HEK293 (cell line): Measurements from ENCODE around the gene SMO.

Experiments
- BCL11B ChIP-seq: fragments of 450-650 bp; formaldehyde crosslinking; IDR thresholded peaks from 2 replicates; pipeline ENCODE4 v1.5.1; 2016; ENCODE audit warnings: low read depth, missing biosample characterization, missing genetic modification characterization
- CTCF ChIP-seq: fragments of 450-650 bp; formaldehyde crosslinking; IDR thresholded peaks from 2 replicates; pipeline ENCODE4 v1.5.1; 2016; ENCODE audit warnings: missing biosample characterization, missing genetic modification characterization
- HOXA7 ChIP-seq: sonication (generic); formaldehyde crosslinking; IDR thresholded peaks from 2 replicates; pipeline ENCODE4 v1.8.1; 2022; ENCODE audit warnings: missing genetic modification reagents, borderline replicate concordance
- MZF1 ChIP-seq: fragments of 450-650 bp; formaldehyde crosslinking; IDR thresholded peaks from 2 replicates; pipeline ENCODE4 v1.5.1; 2017; ENCODE audit warnings: missing biosample characterization, missing genetic modification characterization, borderline replicate concordance
- TRIM28 ChIP-seq: IDR thresholded peaks from 2 replicates; pipeline ENCODE4 v1.6.1; 2011; ENCODE audit warnings: low read length, control low read depth, borderline replicate concordance
- ZBTB7A ChIP-seq: fragments of 450-650 bp; formaldehyde crosslinking; IDR thresholded peaks from 2 replicates; pipeline ENCODE4 v1.5.1; 2016; ENCODE audit warnings: low read depth, missing biosample characterization, missing genetic modification characterization
- ZNF157 ChIP-seq: fragments of 450-650 bp; formaldehyde crosslinking; IDR thresholded peaks from 2 replicates; pipeline ENCODE4 v1.5.1; 2016; ENCODE audit warnings: missing biosample characterization, missing genetic modification characterization
- ZNF274 ChIP-seq, 2 experiments: fragments of 200-500 bp in 1 of 2; fragments of 450-650 bp in 1 of 2; sonication (Bioruptor generic) in 1 of 2; formaldehyde crosslinking in 1 of 2; IDR thresholded peaks; 2 replicates each; pipeline versions ENCODE4 v1.5.1 to v1.6.1; 2014 to 2016; ENCODE audit warnings: borderline replicate concordance in 1 of 2, inconsistent platforms in 1 of 2, low read length in 1 of 2, missing biosample characterization in 1 of 2, missing genetic modification characterization in 1 of 2
- ZNF311 ChIP-seq: fragments of 450-650 bp; formaldehyde crosslinking; IDR thresholded peaks from 2 replicates; pipeline ENCODE4 v1.5.1; 2017; ENCODE audit warnings: missing biosample characterization, missing genetic modification characterization, borderline replicate concordance
- ZNF626 ChIP-seq: fragments of 450-650 bp; sonication (Bioruptor Pico); formaldehyde crosslinking; IDR thresholded peaks from 2 replicates; pipeline ENCODE4 v1.5.1; 2018; ENCODE audit warnings: missing biosample characterization, missing genetic modification characterization, inconsistent platforms
- ZNF670 ChIP-seq: fragments of 450-650 bp; formaldehyde crosslinking; IDR thresholded peaks from 2 replicates; pipeline ENCODE4 v1.5.1; 2016; ENCODE audit warnings: missing biosample characterization, missing genetic modification characterization, low read depth
- ZNF707 ChIP-seq: fragments of 450-650 bp; formaldehyde crosslinking; IDR thresholded peaks from 2 replicates; pipeline ENCODE4 v1.5.1; 2016; ENCODE audit warnings: missing biosample characterization, missing genetic modification characterization
- TF ChIP-seq, protein P1 (sequence below): fragments of 450-650 bp; formaldehyde crosslinking; IDR thresholded peaks from 2 replicates; pipeline ENCODE4 v1.5.1; 2016; ENCODE audit warnings: missing biosample characterization, missing genetic modification characterization
- TF ChIP-seq, protein P2 (sequence below): fragments of 450-650 bp; formaldehyde crosslinking; conservative IDR thresholded peaks from 2 replicates; pipeline ENCODE4 v1.5.1; 2016; ENCODE audit warnings: low read depth, missing biosample characterization, missing genetic modification characterization

GRCh38 chr7:129255800-129256199 is 67.4 kb downstream of the SMO start:
- no peak for TF ChIP-seq CTCF (tag by site-specific recombination)
- no peak for TF ChIP-seq TRIM28
- TF ChIP-seq ZNF274 (IDR thresholded peaks at IDR 0.05; ENCODE audit: low read length): no peak
- no peak for TF ChIP-seq ZNF274 (tag by site-specific recombination; IDR thresholded peaks at IDR 0.05; ENCODE audit: borderline replicate concordance)
- TF ChIP-seq BCL11B: no peak
- TF ChIP-seq ZNF670 (tag by site-specific recombination): no peak
- no peak for TF ChIP-seq ZNF626 (tag by site-specific recombination)
- TF ChIP-seq, protein P1, sequence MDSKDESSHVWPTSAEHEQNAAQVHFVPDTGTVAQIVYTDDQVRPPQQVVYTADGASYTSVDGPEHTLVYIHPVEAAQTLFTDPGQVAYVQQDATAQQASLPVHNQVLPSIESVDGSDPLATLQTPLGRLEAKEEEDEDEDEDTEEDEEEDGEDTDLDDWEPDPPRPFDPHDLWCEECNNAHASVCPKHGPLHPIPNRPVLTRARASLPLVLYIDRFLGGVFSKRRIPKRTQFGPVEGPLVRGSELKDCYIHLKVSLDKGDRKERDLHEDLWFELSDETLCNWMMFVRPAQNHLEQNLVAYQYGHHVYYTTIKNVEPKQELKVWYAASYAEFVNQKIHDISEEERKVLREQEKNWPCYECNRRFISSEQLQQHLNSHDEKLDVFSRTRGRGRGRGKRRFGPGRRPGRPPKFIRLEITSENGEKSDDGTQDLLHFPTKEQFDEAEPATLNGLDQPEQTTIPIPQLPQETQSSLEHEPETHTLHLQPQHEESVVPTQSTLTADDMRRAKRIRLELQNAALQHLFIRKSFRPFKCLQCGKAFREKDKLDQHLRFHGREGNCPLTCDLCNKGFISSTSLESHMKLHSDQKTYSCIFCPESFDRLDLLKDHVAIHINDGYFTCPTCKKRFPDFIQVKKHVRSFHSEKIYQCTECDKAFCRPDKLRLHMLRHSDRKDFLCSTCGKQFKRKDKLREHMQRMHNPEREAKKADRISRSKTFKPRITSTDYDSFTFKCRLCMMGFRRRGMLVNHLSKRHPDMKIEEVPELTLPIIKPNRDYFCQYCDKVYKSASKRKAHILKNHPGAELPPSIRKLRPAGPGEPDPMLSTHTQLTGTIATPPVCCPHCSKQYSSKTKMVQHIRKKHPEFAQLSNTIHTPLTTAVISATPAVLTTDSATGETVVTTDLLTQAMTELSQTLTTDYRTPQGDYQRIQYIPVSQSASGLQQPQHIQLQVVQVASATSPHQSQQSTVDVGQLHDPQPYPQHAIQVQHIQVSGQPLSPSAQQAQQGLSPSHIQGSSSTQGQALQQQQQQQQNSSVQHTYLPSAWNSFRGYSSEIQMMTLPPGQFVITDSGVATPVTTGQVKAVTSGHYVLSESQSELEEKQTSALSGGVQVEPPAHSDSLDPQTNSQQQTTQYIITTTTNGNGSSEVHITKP: no peak
- no peak for TF ChIP-seq ZNF157 (tag by site-specific recombination)
- TF ChIP-seq ZNF311 (tag by site-specific recombination): no peak
- TF ChIP-seq HOXA7 (CRISPR knock-in tag): no peak
- no peak for TF ChIP-seq ZBTB7A
- no peak for TF ChIP-seq MZF1
- TF ChIP-seq, protein P2, sequence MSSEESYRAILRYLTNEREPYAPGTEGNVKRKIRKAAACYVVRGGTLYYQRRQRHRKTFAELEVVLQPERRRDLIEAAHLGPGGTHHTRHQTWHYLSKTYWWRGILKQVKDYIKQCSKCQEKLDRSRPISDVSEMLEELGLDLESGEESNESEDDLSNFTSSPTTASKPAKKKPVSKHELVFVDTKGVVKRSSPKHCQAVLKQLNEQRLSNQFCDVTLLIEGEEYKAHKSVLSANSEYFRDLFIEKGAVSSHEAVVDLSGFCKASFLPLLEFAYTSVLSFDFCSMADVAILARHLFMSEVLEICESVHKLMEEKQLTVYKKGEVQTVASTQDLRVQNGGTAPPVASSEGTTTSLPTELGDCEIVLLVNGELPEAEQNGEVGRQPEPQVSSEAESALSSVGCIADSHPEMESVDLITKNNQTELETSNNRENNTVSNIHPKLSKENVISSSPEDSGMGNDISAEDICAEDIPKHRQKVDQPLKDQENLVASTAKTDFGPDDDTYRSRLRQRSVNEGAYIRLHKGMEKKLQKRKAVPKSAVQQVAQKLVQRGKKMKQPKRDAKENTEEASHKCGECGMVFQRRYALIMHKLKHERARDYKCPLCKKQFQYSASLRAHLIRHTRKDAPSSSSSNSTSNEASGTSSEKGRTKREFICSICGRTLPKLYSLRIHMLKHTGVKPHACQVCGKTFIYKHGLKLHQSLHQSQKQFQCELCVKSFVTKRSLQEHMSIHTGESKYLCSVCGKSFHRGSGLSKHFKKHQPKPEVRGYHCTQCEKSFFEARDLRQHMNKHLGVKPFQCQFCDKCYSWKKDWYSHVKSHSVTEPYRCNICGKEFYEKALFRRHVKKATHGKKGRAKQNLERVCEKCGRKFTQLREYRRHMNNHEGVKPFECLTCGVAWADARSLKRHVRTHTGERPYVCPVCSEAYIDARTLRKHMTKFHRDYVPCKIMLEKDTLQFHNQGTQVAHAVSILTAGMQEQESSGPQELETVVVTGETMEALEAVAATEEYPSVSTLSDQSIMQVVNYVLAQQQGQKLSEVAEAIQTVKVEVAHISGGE (tag by site-specific recombination): no peak
- TF ChIP-seq ZNF707: no peak
